DND-41 (cell line): ENCODE results near the gene MINDY4.

ENCODE experiments used
- ATAC-seq: fragments of 200-7000 bp; cut with Tn5 transposase; 3 replicates; pipeline ENCODE4 v1.9.1; 2021; ENCODE audit warnings: low read depth; ENCODE audit not compliant: insufficient read depth
- DNase-seq: peaks from one replicate; pipeline ENCODE4 v3.0.0-alpha.2; 2020
- H2AFZ ChIP-seq: 2 replicates; pipeline ENCODE4 v1.6.0; 2012; ENCODE audit warnings: low read depth, low read length
- H3K27ac ChIP-seq: 2 replicates; pipeline ENCODE4 v1.5.1; 2012; ENCODE audit warnings: low read length, inconsistent platforms
- H3K27me3 ChIP-seq: fragments of 200-600 bp; sonication (generic); 2 replicates; pipeline ENCODE4 v1.6.0; 2012; ENCODE audit warnings: low read length, mild to moderate bottlenecking, inconsistent platforms; ENCODE audit not compliant: insufficient read depth, poor library complexity
- H3K36me3 ChIP-seq: 2 replicates; pipeline ENCODE4 v1.5.1; 2012; ENCODE audit warnings: low read length, inconsistent platforms; ENCODE audit not compliant: insufficient read depth
- H3K4me1 ChIP-seq: 2 replicates; pipeline ENCODE4 v1.5.1; 2012; ENCODE audit warnings: mild to moderate bottlenecking, low read length; ENCODE audit not compliant: insufficient read depth
- H3K4me2 ChIP-seq: 2 replicates; pipeline ENCODE4 v1.6.0; 2012; ENCODE audit warnings: mild to moderate bottlenecking, moderate library complexity, low read length, inconsistent platforms; ENCODE audit not compliant: insufficient read depth
- H3K4me3 ChIP-seq, 2 experiments: fragments of 200-600 bp in 1 of 2; shearing (Covaris generic) in 1 of 2; 2 replicates each; pipeline ENCODE4 v1.5.1; 2012 to 2016; ENCODE audit warnings: inconsistent platforms in 2 of 2, low read length in 2 of 2, mild to moderate bottlenecking in 2 of 2, low read depth in 1 of 2, moderate library complexity in 1 of 2
- H3K79me2 ChIP-seq: 2 replicates; pipeline ENCODE4 v1.6.0; 2012; ENCODE audit warnings: low read length, inconsistent platforms; ENCODE audit not compliant: insufficient read depth
- H3K9ac ChIP-seq: 2 replicates; pipeline ENCODE4 v1.6.0; 2012; ENCODE audit warnings: low read depth, mild to moderate bottlenecking, inconsistent platforms, low read length, moderate library complexity
- H3K9me3 ChIP-seq: 2 replicates; pipeline ENCODE4 v1.5.1; 2012; ENCODE audit warnings: low read length, moderate library complexity, mild to moderate bottlenecking, inconsistent platforms; ENCODE audit not compliant: insufficient read depth, severe bottlenecking
- H4K20me1 ChIP-seq: 2 replicates; pipeline ENCODE4 v1.6.0; 2012; ENCODE audit warnings: low read length; ENCODE audit not compliant: insufficient read depth
- CTCF ChIP-seq: IDR thresholded peaks from 2 replicates; pipeline ENCODE4 v1.5.1; 2012; ENCODE audit warnings: borderline replicate concordance, low read length, moderate library complexity, mild to moderate bottlenecking; ENCODE audit not compliant: poor library complexity, severe bottlenecking; ENCODE audit errors: extremely low read depth
- EZH2 ChIP-seq: IDR thresholded peaks from 3 replicates; pipeline ENCODE4 v1.6.1; 2012; ENCODE audit warnings: borderline replicate concordance, low read depth, mild to moderate bottlenecking, moderate library complexity, low read length, inconsistent platforms; ENCODE audit not compliant: severe bottlenecking

MINDY4 gene

GRCh38 chr7:30760514-30761213 is 10.6 kb upstream of the MINDY4 start:
- H3K9me3 ChIP-seq, result no peaks in the 10 kb centered on the region
- no peak overlapping the region for H3K4me2 ChIP-seq
- H3K27me3 ChIP-seq, result peaks cover 8% of the 10 kb centered on the region
- no peaks in the 10 kb centered on the region for H3K4me1 ChIP-seq
- no peak overlapping the region for H3K9ac ChIP-seq
- TF ChIP-seq EZH2, result no peak
- TF ChIP-seq CTCF, result no peak
- no peak overlapping the region for H3K4me3 ChIP-seq
- H3K79me2 ChIP-seq, result no peaks in the 10 kb centered on the region
- H3K27ac ChIP-seq, result no peak overlapping the region
- DNase-seq (no peak), ATAC-seq (no peak)
- H2AFZ ChIP-seq, result no peak overlapping the region
- H3K36me3 ChIP-seq, result no peaks in the 10 kb centered on the region
- H4K20me1 ChIP-seq, result no peaks in the 10 kb centered on the region

GRCh38 chr7:30761214-30762156 is 9.7 kb upstream of the MINDY4 start:
- TF ChIP-seq EZH2 (no peak), CTCF (no peak)
- Histone ChIP-seq H3K4me3 (no peak overlapping the region), H3K4me2 (no peak overlapping the region), H3K4me1 (no peaks in the 10 kb centered on the region), H3K9ac (no peak overlapping the region), H2AFZ (no peak overlapping the region), H3K9me3 (no peaks in the 10 kb centered on the region), H4K20me1 (no peaks in the 10 kb centered on the region), H3K36me3 (no peaks in the 10 kb centered on the region), H3K27ac (no peak overlapping the region), H3K27me3 (peaks cover 8% of the 10 kb centered on the region), H3K79me2 (no peaks in the 10 kb centered on the region)
- ATAC-seq, result no peak
- DNase-seq, result no peak

GRCh38 chr7:30764030-30764975 is 6.9 kb upstream of the MINDY4 start:
- ATAC-seq, result no peak; the same call in 2 of the 3 replicates
- no peaks in the 10 kb centered on the region for H3K4me1 ChIP-seq
- H2AFZ ChIP-seq, result no peak overlapping the region
- no peak overlapping the region for H3K4me2 ChIP-seq
- no peak overlapping the region for H3K9ac ChIP-seq
- no peaks in the 10 kb centered on the region for H4K20me1 ChIP-seq
- H3K27ac ChIP-seq, result no peak overlapping the region
- TF ChIP-seq CTCF (no peak), EZH2 (no peak)
- no peak for DNase-seq
- H3K79me2 ChIP-seq, result no peaks in the 10 kb centered on the region
- peaks cover 8% of the 10 kb centered on the region for H3K27me3 ChIP-seq
- no peaks in the 10 kb centered on the region for H3K36me3 ChIP-seq
- no peaks in the 10 kb centered on the region for H3K9me3 ChIP-seq
- no peak overlapping the region for H3K4me3 ChIP-seq
